KG1 (cell line): Measurements from ENCODE around the gene UGCG.
"Not testable (repeated sequence)": the region's sequence is repeated elsewhere in the genome, so short reads cannot be mapped to it uniquely, and the experiment has no call there.

ENCODE experiments used
- DNase-seq: peaks from one replicate; lab custom pipeline; 2025; lab: John Stamatoyannopoulos, UW

Gene UGCG

DNA sequence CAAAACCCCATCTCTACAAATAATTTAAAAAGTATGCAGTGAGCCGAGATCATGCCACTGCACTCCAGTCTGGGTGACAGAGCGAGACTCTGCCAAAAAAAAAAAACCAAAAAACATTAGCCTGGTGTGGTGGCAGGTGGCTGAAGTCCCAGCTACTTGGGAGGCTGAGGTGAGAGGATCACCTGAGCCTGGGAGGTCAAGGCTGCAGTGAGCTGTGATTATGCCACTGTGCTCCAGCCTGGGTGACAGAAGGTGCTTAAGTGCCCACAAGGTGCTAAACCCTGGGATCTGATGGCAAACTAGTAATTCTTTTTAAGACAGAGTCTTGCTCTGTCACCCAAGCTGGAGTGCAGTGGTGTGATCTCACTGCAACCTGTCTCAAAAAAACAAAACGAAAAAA, 5.7 kb upstream of the UGCG start:
- not testable (repeated sequence) for DNase-seq

- DNase-seq: no peak
Measured at GRCh38 chr9:111891910-111892499, 4.6 kb upstream of the UGCG start.

- DNase-seq: no peak
Measured at GRCh38 chr9:111896942-111897600, 457 bp downstream of the UGCG start.

- no peak for DNase-seq
Measured at GRCh38 chr9:111897601-111898137, 1.1 kb downstream of the UGCG start.

DNA sequence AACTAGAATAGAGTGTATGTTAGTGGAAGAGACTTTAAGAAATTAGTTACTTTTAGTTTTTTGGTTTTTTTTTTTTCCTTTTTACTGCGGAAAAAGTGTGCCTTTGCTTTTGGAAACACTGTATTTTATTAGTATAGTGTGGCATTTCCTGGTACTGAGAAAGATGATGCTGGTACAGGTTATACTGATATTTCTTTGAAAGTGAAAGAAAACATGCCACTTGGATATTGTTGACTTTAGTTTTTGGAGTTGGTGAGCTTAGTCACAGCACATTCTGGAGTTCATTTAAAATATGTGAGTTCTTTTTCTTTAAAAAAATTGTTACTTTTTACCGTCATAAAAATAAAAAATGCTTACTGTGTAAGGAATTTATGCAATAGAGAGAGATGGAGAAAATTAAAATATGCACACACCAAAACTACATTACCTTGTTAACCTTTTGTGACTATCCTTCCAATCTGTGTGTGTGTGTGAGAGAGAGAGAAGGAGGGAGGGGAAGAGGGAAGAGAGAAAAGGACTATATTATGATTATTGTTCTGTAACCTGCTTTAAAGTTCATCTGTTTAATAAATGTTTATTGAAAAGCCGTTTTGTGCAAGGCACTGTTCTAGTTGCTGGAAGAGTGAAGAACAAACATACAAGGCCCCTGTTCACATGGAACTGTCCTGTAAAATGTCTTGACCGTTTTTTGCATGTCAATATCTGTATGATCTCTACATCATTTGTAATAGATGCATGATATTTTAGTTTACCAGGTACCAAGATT, 1.9 kb downstream of the UGCG start:
- no peak for DNase-seq

DNA sequence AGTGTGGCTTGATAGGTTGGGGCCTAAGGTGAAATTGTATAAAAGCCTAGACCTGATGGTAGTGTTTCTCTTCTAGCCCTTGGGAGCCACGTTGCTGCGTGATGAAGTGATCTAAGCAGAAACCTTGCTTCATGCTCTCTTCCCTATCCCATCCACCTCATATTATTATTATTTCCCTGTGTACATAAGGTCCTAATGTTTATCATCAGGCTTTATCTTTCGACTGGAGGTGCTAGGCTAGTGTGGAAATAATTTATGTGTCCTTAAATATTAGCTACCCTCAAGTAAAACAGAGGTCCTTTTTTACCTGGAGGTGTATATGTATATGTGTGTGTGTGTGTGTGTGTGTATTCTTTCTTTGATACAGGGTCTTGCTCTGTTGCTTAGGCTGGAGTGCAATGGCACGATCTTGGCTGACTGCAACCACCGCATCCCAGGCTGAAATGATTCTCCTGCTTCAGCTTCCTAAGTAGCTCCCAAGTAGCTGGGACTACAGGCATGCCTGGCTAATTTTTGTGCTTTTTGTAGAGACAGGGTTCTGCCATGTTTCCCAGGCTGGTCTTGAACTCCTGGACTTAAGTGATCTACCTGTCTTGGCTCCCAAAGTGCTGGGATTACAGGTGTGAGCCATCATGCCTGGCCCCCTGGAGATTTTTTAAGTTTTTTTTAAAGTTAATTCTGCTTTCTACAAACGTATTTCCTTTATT, 3.7 kb downstream of the UGCG start:
- no peak for DNase-seq

DNA sequence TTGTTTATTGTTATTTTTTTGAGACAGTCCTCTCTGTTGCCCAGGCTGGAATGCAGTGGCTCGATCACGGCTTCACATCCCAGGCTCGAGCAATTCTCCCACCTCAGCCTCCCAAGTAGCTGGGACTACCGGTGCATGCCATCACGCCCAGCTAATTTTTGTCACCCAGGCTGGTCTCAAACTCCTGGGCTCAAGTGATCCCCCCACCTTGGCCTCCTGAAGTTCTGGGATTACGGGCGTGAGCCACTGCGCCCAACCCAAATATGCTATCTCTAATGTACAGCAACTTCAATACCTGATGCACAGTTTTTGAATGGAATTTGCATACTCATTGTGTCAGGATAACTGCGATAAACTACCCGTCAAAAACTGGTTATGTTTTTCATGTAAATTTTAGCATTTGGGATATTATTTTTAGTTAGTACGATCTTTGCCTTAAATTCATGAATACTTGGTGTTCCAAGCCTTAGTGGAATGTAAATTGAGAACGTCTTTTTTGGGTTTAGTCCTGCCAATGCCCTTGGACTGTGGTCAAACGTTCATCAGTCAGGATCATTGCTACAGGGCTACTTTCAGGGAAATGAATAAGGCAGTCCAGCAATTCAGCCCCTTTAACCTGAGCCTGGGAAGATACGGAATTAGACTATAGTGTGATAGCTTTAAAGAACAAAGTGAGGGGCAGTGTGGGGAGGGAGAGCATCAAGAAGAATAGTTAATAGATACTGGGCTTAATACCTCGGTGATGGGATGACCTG, 4.4 kb downstream of the UGCG start:
- no peak for DNase-seq

- no peak for DNase-seq
Measured at GRCh38 chr9:111902391-111903139, 6.0 kb downstream of the UGCG start.

DNA sequence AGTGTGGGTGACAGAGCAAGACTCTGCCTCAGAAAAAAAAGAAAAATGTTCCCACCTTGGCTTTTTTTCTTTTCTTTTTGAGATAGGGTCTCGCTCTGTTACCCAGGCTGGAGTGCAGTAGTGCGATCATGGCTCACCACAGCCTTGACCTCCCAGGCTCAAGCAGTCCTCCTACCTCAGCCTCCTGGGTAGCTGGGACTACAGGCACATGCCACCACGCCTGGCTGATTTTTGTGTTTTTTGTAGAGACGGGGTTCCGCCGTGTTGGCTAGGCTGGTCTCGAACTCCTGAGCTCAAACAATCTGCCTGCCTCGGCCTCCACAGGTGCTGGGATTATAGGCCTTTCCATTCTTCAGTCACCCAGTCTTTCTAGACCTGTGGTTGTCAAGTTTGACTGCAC, 6.9 kb downstream of the UGCG start:
- not testable (repeated sequence) for DNase-seq

DNA sequence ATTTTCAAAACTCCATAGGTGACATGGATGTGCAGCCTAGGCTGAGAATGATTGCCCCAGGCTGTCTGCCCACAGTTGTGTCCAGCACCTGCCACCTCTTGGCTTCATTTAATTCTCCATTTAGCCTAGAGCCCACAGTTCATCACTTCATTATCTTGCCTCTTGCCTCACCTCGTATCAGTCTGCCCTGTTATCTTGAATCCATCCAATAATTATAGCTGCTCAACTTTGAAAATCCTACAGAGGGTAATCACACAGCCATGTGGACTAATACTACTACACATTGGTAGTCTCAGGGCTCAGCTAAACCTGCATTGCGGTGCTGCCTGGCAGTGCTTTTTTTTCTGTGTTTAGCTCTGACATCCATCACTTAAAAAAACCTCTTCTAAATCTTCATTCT, 7.4 kb downstream of the UGCG start:
- DNase-seq: no peak

DNA sequence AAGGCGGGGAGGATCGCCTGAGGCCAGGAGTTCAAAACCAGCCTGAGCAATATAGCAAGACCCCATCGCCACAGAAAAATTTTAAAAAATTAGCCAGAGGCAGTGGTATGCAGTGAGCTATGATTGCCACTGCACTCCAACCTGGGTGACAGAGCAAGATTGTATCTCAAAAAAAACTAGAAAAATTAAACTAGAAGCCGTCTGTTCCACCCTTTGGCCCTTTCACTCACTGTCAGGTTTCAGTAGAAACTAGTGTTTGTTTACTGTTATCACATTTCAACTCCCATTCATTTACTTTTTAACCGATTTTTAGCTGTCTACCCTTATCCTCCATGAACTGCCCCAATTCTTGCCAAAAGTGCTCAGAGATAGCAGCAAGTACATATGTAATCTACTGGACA, 8.3 kb downstream of the UGCG start:
- no peak for DNase-seq

- no peak for DNase-seq
Measured at GRCh38 chr9:111907147-111907546, 10.5 kb downstream of the UGCG start.

DNA sequence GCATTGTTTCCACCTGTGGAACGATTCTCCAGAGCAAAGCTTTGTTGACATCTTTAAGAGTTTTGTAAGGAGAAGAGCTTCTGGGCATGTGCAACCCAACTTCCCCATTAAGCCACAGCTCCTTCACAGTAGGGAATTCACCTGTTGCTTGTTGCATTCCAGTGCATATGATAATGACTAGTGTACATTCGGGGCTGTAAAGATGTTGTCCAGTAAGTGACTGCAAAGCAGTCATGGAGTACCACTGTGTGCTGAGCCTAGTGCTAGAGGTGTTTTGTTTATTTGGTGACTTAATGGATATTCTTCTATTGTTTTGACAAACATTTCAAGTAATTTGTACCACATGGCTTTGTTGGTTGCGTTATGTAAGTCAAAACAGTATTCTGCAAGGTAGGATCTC, 12.8 kb downstream of the UGCG start:
- DNase-seq: no peak

GRCh38 chr9:111910428-111910827, 13.8 kb downstream of the UGCG start:
- no peak for DNase-seq

- DNase-seq: no peak
Measured at GRCh38 chr9:111913159-111913558, 16.5 kb downstream of the UGCG start.

- DNase-seq: no peak
Measured at GRCh38 chr9:111914749-111915424, 18.3 kb downstream of the UGCG start.

GRCh38 chr9:111915425-111915758, 18.8 kb downstream of the UGCG start:
- DNase-seq: no peak

DNA sequence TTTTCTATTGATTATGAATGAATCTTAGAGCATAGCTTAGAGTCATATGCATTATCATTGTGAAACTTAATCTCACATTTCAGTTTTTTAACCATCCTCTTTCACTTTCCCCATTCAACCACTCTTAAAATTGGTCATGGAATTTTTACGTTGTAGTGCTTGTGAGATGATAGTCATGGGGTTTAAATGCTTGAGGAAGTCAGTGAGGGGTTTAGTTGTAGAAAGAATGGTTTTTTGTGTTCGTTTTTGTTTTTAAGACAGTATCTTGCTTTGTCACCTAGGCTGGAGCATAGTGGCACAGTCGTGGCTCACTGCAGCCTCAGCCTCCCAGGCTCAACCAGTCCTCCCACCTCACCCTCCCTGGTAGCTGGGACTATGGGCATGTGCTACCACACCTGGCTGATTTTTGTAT, 19.6 kb downstream of the UGCG start:
- no peak for DNase-seq

- no peak for DNase-seq
Measured at GRCh38 chr9:111917201-111917600, 20.6 kb downstream of the UGCG start.

- no peak for DNase-seq
Measured at GRCh38 chr9:111917980-111918379, 21.4 kb downstream of the UGCG start.

- no peak for DNase-seq
Measured at GRCh38 chr9:111919875-111920274, 23.3 kb downstream of the UGCG start.
